Mucosa of rectum (tissue), 2 donors: ENCODE results near the gene CEP104.

Source experiments
- H3K27ac ChIP-seq, 2 donors: one replicate each; pipeline ENCODE4 v1.7.0; 2013; ENCODE audit warnings: inconsistent platforms in 2 of 2, low read depth in 2 of 2, low read length in 2 of 2
- H3K27me3 ChIP-seq, 2 donors: one replicate each; pipeline ENCODE4 v1.7.0; 2013; ENCODE audit warnings: low read length in 2 of 2; ENCODE audit not compliant: control insufficient read depth in 2 of 2, insufficient read depth in 2 of 2
- H3K36me3 ChIP-seq, 2 donors: one replicate each; pipeline ENCODE4 v1.7.0; 2013; ENCODE audit warnings: low read length in 2 of 2; ENCODE audit not compliant: control insufficient read depth in 2 of 2, insufficient read depth in 2 of 2
- H3K4me1 ChIP-seq, 2 donors: one replicate each; pipeline ENCODE4 v1.7.0; 2013; ENCODE audit warnings: low read length in 2 of 2, mild to moderate bottlenecking in 1 of 2; ENCODE audit not compliant: control insufficient read depth in 2 of 2, insufficient read depth in 2 of 2
- H3K4me3 ChIP-seq, 2 donors: one replicate each; pipeline ENCODE4 v1.7.0; 2013; ENCODE audit warnings: low read length in 2 of 2
- H3K9ac ChIP-seq, 2 donors: one replicate each; pipeline ENCODE4 v1.7.0; 2013; ENCODE audit warnings: low read length in 2 of 2, low read depth in 1 of 2, mild to moderate bottlenecking in 1 of 2
- H3K9me3 ChIP-seq, 2 donors: one replicate each; pipeline ENCODE4 v1.7.0; 2013; ENCODE audit warnings: low read length in 2 of 2; ENCODE audit not compliant: control insufficient read depth in 2 of 2
- donor health status: healthy.
- donor health status: Normal muscosa, but diverticular disease.

CEP104 gene

GRCh38 chr1:3763351-3764125, 93.5 kb downstream of the CEP104 start:
- Histone ChIP-seq H3K36me3 (no peaks in the 10 kb centered on the region), H3K4me3 (no peak overlapping the region), H3K27ac (no peak overlapping the region), H3K9me3 (no peaks in the 10 kb centered on the region), H3K27me3 (peaks cover 0 to 3% of the 10 kb centered on the region in 2 donors), H3K9ac (no peak overlapping the region), H3K4me1 (no peaks in the 10 kb centered on the region)

- no peaks in the 10 kb centered on the region for H3K36me3 ChIP-seq
- H3K27me3 ChIP-seq, result peaks cover 0 to 3% of the 10 kb centered on the region in 2 donors
- H3K9ac ChIP-seq, result no peak overlapping the region
- H3K4me1 ChIP-seq, result no peaks in the 10 kb centered on the region
- no peak overlapping the region for H3K27ac ChIP-seq
- no peak overlapping the region for H3K4me3 ChIP-seq
- H3K9me3 ChIP-seq, result no peaks in the 10 kb centered on the region
Measured at GRCh38 chr1:3762873-3763228, 94.2 kb downstream of the CEP104 start.

- no peak overlapping the region for H3K4me3 ChIP-seq
Measured at GRCh38 chr1:3762151-3762872, 94.7 kb downstream of the CEP104 start.

More at GRCh38 chr1:3762151-3762872, 94.7 kb downstream of the CEP104 start:
- no peak overlapping the region for H3K27ac ChIP-seq
- no peak overlapping the region for H3K9ac ChIP-seq
- peaks cover 0 to 3% of the 10 kb centered on the region in 2 donors for H3K27me3 ChIP-seq
- H3K4me1 ChIP-seq, result no peaks in the 10 kb centered on the region
- H3K36me3 ChIP-seq, result no peaks in the 10 kb centered on the region
- H3K9me3 ChIP-seq, result no peaks in the 10 kb centered on the region
